HG03103 (cell line): Measurements from ENCODE around the gene GLB1L.
A peak's percentile ranks its signal among the peaks of the same experiment; 100 is the strongest.
"Not testable (repeated sequence)": the region's sequence is repeated elsewhere in the genome, so short reads cannot be mapped to it uniquely, and the experiment has no call there.

ENCODE experiments used
- ATAC-seq: cut with Tn5 transposase; IDR thresholded peaks from one replicate; pipeline ENCODE4 v1.9.1; 2021; ENCODE audit warnings: low read depth; ENCODE audit not compliant: unreplicated experiment

GLB1L gene

GRCh38 chr2:219245148-219245898, at the start of gene GLB1L, which contains the start of gene STK16:
TSS of gene GLB1L (minus strand) at chr2:219245444. CDS start at chr2:219243573, 1,871 bp downstream.
TSS of gene STK16 (plus strand) at chr2:219245479. CDS start at chr2:219246000, 521 bp downstream.
- peak; percentile 75 for ATAC-seq

- ATAC-seq = peak; percentile 89
Measured at GRCh38 chr2:219294356-219295351, 49.4 kb upstream of the GLB1L start.

GRCh38 chr2:219293736-219294231, 48.5 kb upstream of the GLB1L start:
- no peak for ATAC-seq

- no peak for ATAC-seq
Measured at GRCh38 chr2:219292616-219293015, 47.4 kb upstream of the GLB1L start.

GRCh38 chr2:219291910-219292490, 46.8 kb upstream of the GLB1L start:
- no peak for ATAC-seq

- no peak for ATAC-seq
Measured at GRCh38 chr2:219291394-219291793, 46.1 kb upstream of the GLB1L start.

- no peak for ATAC-seq
Measured at GRCh38 chr2:219290381-219291171, 45.3 kb upstream of the GLB1L start.

- ATAC-seq = no peak
Measured at GRCh38 chr2:219289537-219290361, 44.5 kb upstream of the GLB1L start.

- no peak for ATAC-seq
Measured at GRCh38 chr2:219289195-219289536, 43.9 kb upstream of the GLB1L start.

GRCh38 chr2:219287580-219288265, 42.5 kb upstream of the GLB1L start:
- ATAC-seq = no peak

- not testable (repeated sequence) for ATAC-seq
Measured at GRCh38 chr2:219287116-219287440, 41.8 kb upstream of the GLB1L start.

GRCh38 chr2:219286436-219287115, 41.3 kb upstream of the GLB1L start:
- ATAC-seq = no peak

GRCh38 chr2:219285894-219286425, 40.7 kb upstream of the GLB1L start:
- ATAC-seq = no peak

- ATAC-seq = no peak
Measured at GRCh38 chr2:219285373-219285735, 40.1 kb upstream of the GLB1L start.

GRCh38 chr2:219284501-219285372, 39.5 kb upstream of the GLB1L start:
- ATAC-seq = no peak

GRCh38 chr2:219282943-219283581, 37.8 kb upstream of the GLB1L start:
- ATAC-seq = no peak

- ATAC-seq = no peak
Measured at GRCh38 chr2:219282375-219282774, 37.1 kb upstream of the GLB1L start.
